Measurements from ENCODE around the gene CDON. TPM values are rescaled to one million over a fixed set of nuclear protein-coding genes. Genes with fewer than 3 reads are reported as not detected.
"Not testable (repeated sequence)": the region's sequence is repeated elsewhere in the genome, so short reads cannot be mapped to it uniquely, and the experiment has no call there.

The CDON gene
- total RNA-seq, 1 experiment from 2014 or later = 40.3 TPM

DNA sequence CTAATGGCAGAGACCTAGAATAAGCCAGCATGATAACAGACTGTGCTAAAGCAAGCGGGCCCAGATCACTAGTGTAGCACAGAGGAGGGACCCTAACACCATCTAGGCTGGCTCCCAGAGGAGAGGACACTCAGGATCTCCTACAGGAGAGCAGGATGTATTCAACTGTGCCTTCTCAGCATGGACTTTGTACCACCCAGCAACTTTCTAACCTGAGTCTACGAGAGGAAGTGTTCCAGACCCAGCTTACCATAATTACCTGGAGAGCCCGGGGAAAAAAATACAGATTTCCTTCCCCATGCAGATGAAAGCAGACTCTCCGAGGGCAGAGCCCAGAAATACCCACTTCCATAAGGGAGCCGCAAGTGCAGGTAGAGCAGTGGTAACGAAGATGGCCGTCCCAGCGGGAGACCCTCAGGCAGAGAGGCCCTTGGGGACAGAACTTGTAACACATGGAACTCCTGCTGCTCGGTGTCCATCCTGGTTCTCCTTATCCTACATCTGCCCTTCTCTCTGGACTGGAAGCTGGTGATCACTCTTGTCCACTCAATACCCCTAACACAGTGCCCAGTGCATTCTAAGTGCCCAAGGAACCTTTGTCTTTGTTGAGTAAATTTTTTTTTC is 138.2 kb downstream of the CDON start:
- no peak for DNase-seq (ENCODE audit: low read depth)

DNA sequence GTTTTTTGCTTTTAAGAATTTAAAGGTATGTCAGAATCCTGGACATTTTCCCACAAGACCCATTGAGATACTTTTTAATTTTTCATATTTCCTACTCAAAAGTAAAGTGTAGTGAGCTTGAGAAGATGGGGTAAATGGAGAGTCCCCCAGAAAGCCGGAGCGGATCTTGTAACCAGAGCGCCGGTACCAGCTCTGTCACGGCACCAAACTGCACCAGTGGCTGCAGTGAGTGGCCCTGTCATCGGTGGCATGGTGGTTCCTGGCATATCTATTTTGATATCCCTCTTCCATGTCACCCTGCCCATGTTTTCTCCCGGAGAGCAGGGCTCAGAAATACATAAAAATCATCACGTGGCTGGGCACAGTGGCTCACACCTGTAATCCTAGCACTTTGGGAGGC is 139.0 kb downstream of the CDON start:
- DNase-seq (ENCODE audit: low read depth) = no peak

DNA sequence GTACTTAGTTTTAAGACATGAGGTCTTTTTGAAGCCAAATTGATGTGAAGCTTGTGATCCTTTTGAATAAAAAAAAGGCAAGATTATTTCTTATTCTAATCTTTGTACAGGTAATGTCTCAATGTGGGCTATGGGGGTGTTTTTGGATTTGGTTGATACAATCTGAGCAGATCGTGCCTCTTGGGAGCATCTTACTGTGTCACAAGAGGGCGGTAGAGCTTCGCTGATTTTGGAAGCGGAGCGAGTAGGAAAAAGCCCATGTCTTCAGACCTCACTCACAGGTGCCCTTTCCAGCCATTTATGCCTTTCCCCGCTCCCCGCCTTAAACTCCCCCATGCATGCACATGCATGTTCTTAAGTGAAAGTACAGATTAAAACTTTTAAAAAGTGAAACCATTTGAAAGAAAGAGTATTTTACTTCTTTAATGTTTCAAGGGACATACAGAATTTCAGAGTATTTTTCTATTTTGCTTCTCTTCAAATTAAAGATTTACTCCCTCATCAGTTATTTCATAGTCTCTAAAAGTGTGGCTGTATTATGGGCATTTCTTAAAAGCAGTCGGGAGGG is 139.6 kb downstream of the CDON start:
- peak; percentile 68 for DNase-seq (ENCODE audit: low read depth)

DNA sequence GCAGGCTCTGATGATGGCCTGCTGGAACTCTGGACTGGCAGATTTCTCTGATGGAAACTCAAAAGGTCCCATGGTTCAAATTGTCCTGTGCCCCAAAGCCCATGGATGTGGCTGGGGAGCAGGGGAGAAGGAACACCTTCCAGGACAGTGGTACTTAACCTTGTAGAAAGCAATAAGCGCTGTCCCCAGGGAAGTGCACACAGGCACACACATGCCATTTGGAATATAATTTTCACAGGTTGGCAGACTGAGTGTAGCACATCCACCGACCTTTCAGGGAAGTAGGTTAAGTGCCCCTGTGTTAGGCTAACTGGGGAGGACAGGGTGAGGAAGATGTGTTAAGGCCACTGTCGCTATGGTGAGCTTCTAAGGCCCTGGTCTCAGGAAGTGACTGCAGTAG is 140.5 kb downstream of the CDON start:
- no peak for DNase-seq (ENCODE audit: low read depth)

DNA sequence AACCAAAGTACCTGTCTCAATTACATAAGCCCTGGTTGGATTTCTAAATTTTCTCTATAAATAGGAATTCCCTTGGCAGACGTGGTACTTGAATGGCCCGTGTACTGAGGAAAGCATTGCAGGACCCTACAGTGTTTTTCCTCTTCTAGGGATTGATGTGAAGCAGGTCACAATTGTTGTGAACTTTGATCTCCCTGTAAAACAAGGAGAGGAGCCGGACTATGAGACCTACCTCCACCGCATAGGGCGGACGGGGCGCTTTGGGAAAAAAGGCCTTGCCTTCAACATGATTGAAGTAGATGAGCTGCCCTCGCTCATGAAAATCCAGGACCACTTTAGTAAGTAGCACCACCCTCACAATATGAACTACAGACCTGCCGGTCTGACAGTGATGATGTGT is 141.6 kb downstream of the CDON start:
- no peak for DNase-seq (ENCODE audit: low read depth)

DNA sequence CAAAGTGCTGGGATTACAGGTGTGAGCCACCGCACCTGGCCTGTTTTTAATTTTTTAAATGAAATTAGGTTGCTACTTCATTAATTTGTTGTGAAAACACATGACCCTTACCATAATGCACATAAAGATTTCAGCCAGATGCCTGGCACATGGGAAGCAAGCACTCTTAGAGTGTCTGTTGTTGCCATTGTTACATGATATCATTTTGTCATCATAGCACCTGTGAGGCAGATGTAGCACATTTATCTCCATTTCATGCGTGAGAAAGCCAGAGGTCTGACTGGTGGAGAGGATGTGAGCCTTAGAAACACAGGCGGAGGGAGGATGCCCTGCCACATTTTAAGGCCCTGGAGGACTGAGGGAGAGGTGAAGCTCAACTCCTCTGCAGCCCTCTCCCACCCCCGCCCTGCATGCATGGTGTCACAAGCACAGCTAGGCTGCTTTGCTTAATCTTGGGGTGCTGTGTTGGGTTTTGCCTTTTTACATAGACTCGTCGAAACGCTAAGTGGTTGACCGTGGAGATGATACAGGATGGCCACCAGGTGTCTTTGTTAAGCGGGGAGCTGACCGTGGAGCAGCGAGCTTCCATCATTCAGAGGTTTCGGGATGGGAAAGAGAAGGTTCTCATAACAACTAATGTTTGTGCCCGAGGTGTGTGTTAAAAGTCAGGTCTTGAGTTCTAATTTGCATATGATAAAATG is 144.4 kb downstream of the CDON start:
- DNase-seq (ENCODE audit: low read depth) = peak; percentile 19

DNA sequence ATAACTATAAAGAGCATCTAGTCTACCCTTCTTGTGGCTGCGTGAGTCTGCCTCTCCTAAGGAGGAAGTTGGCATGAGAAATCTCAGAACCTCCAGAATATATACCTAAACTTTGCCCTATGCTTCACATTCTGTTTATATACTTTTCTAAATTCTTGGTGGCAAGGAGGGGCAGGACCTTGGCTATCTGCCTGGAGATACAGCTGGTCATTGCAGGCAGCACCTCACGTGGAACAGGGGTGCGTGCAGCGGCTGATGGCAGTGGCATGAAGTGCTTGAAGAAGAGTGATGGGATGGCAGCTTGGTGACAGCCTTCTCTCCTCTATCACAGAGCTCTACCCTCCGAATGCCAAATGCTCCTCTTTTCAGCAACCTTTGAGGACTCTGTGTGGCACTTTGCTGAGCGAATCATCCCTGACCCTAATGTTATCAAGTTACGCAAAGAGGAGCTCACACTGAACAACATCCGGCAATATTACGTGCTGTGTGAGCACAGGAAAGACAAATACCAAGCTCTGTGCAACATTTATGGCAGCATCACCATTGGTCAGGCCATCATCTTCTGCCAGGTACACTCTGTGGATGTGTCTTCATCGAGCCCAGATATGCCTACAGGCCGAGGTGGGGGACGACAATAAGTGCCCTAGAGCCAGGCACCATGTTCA is 145.9 kb downstream of the CDON start:
- DNase-seq (ENCODE audit: low read depth) = no peak

DNA sequence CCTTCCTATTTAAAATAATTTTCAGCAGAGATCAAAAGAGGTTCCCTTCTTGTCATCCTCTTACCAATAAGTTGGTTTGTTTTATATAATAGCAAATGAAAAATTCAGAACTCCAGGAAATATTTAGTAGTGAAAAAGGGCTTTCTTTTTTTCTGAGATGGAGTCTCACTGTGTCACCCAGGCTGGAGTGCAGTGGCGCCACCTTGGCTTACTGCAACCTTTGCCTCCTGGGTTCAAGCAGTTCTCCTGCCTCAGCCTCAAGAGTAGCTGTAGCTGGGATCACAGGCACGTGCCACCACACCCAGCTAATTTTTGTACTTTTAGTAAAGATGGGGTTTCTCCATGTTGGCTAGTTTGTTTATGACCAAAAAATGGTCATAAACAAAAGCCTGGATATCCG is 148.1 kb downstream of the CDON start:
- DNase-seq (ENCODE audit: low read depth) = not testable (repeated sequence)

DNA sequence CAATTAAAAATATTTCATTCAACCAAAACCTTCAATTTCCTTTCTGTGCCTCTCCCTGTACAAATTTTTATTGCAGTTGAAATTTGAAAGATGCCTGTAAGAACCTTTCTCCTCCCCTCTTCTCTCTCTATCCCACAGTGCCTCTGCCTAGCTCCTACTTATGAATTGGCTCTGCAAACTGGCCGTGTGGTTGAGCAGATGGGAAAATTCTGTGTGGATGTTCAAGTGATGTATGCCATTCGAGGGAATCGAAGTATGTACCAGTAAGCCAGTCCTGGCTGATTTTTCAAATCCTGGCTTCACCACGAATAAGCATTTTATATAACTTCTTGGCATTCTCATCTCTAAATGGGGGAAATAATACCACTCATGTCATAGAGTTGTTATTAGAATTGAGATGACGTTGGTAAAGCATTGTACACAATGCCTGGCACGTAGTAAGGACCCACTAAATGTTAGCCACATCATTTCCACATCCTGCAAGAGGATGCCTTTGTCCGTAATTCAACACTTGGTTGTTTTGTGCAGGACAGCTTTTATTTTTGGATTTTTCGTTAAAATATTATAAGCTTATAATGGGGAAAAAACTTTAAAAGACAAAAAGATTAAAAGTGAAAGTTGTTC is 152.3 kb downstream of the CDON start:
- DNase-seq (ENCODE audit: low read depth) = no peak

Other genes with a start within 250 kb of the CDON start
- gene PATE4, start 229.6 kb downstream of the CDON start, total RNA-seq (2014; rRNA removed) = not detected in 2 replicates
- 14.2 and 18.0 TPM in 2 replicates for gene HYLS1, start 175.2 kb downstream of the CDON start, total RNA-seq (2014; rRNA removed)
- 7.5 and 16.6 TPM in 2 replicates for gene PUS3, start 159.7 kb downstream of the CDON start, total RNA-seq (2014; rRNA removed)
- under 0.01 TPM in 1 of 2 replicates, not detected in the other for gene DDX25, start 158.4 kb downstream of the CDON start, total RNA-seq (2014; rRNA removed)
- not detected in 2 replicates for gene VSIG10L2, start 116.8 kb downstream of the CDON start, total RNA-seq (2014; rRNA removed)
- 22.4 and 33.3 TPM in 2 replicates for gene RPUSD4, start 148.8 kb upstream of the CDON start, total RNA-seq (2014; rRNA removed)
- gene FAM118B, start 148.9 kb upstream of the CDON start, total RNA-seq (2014; rRNA removed) = 26.2 and 35.2 TPM in 2 replicates
- 121 and 127 TPM in 2 replicates for gene SRPRA, start 206.0 kb upstream of the CDON start, total RNA-seq (2014; rRNA removed)
- 34.4 and 38.3 TPM in 2 replicates for gene FOXRED1, start 206.3 kb upstream of the CDON start, total RNA-seq (2014; rRNA removed)
- 5.0 TPM in 2 replicates for gene TIRAP, start 220.2 kb upstream of the CDON start, total RNA-seq (2014; rRNA removed)
- 30.1 and 30.8 TPM in 2 replicates for gene DCPS, start 241.2 kb upstream of the CDON start, total RNA-seq (2014; rRNA removed)

Measured in LHCN-M2 (cell line).